RWPE2 (cell line): ENCODE data around the gene LVRN.

Experiments used
- ATAC-seq: fragments of 200-7000 bp; cut with Tn5 transposase; 3 replicates; pipeline ENCODE4 v1.9.1; 2021; ENCODE audit warnings: low read depth
- DNase-seq: peaks from one replicate; pipeline ENCODE4 v3.0.0-alpha.2; 2020; ENCODE audit warnings: low spot score
- H3K27ac ChIP-seq: fragments of 450-650 bp; 2 replicates; pipeline ENCODE4 v1.5.1; 2017; ENCODE audit warnings: mild to moderate bottlenecking; ENCODE audit not compliant: poor library complexity, severe bottlenecking
- H3K27me3 ChIP-seq: fragments of 250-450 bp; sonication (Bioruptor Pico); 2 replicates; pipeline ENCODE4 v1.5.1; 2021; ENCODE audit warnings: mild to moderate bottlenecking, moderate library complexity; ENCODE audit not compliant: insufficient read depth, poor library complexity, severe bottlenecking
- H3K36me3 ChIP-seq: fragments of 250-450 bp; sonication (Bioruptor Pico); 2 replicates; pipeline ENCODE4 v1.5.1; 2020; ENCODE audit warnings: low read depth, mild to moderate bottlenecking, moderate library complexity
- H3K4me1 ChIP-seq: fragments of 250-450 bp; sonication (Bioruptor Pico); 2 replicates; pipeline ENCODE4 v1.5.1; 2021; ENCODE audit warnings: mild to moderate bottlenecking, moderate library complexity; ENCODE audit not compliant: insufficient read depth, poor library complexity, severe bottlenecking
- H3K4me3 ChIP-seq: fragments of 250-450 bp; sonication (Bioruptor Pico); 2 replicates; pipeline ENCODE4 v1.5.1; 2021; ENCODE audit warnings: mild to moderate bottlenecking, moderate library complexity; ENCODE audit not compliant: severe bottlenecking
- H3K9me3 ChIP-seq: fragments of 250-450 bp; sonication (Bioruptor Pico); 2 replicates; pipeline ENCODE4 v1.5.1; 2021; ENCODE audit warnings: mild to moderate bottlenecking, moderate library complexity; ENCODE audit not compliant: severe bottlenecking
- CTCF ChIP-seq: fragments of 450-650 bp; IDR thresholded peaks from one replicate; pipeline ENCODE4 v1.5.1; 2017; ENCODE audit warnings: mild to moderate bottlenecking, moderate library complexity; ENCODE audit not compliant: poor library complexity, severe bottlenecking

LVRN gene

GRCh38 chr5:115948091-115948534 is 14.2 kb upstream of the LVRN start:
- Histone ChIP-seq H3K27me3 (no peaks in the 10 kb centered on the region), H3K27ac (no peak overlapping the region), H3K36me3 (no peaks in the 10 kb centered on the region), H3K4me3 (no peak overlapping the region), H3K4me1 (no peaks in the 10 kb centered on the region), H3K9me3 (no peaks in the 10 kb centered on the region)
- no peak for TF ChIP-seq CTCF
- ATAC-seq = no peak
- DNase-seq = no peak

- Histone ChIP-seq H3K27ac (no peak overlapping the region), H3K36me3 (no peaks in the 10 kb centered on the region), H3K4me3 (no peak overlapping the region), H3K9me3 (no peaks in the 10 kb centered on the region), H3K4me1 (no peaks in the 10 kb centered on the region), H3K27me3 (no peaks in the 10 kb centered on the region)
- no peak for TF ChIP-seq CTCF
- ATAC-seq = no peak
- DNase-seq = no peak
These were observed 13.2 kb upstream of the LVRN start for GRCh38 chr5:115949096-115949495.

GRCh38 chr5:115952588-115952987 is 9.7 kb upstream of the LVRN start:
- no peak for DNase-seq
- Histone ChIP-seq H3K27ac (no peak overlapping the region), H3K36me3 (no peaks in the 10 kb centered on the region), H3K4me3 (no peak overlapping the region), H3K27me3 (peaks cover 5% of the 10 kb centered on the region), H3K4me1 (no peaks in the 10 kb centered on the region), H3K9me3 (no peaks in the 10 kb centered on the region)
- ATAC-seq = no peak
- TF ChIP-seq CTCF = no peak

GRCh38 chr5:115954144-115954543 is 8.1 kb upstream of the LVRN start:
- no peak for ATAC-seq
- Histone ChIP-seq H3K9me3 (no peaks in the 10 kb centered on the region), H3K4me3 (no peak overlapping the region), H3K27me3 (peaks cover 11% of the 10 kb centered on the region), H3K36me3 (no peaks in the 10 kb centered on the region), H3K4me1 (no peaks in the 10 kb centered on the region), H3K27ac (no peak overlapping the region)
- no peak for TF ChIP-seq CTCF
- DNase-seq = no peak

- Histone ChIP-seq H3K27ac (no peak overlapping the region), H3K36me3 (no peaks in the 10 kb centered on the region), H3K27me3 (peaks cover 38% of the 10 kb centered on the region), H3K4me3 (no peak overlapping the region), H3K9me3 (no peaks in the 10 kb centered on the region), H3K4me1 (no peaks in the 10 kb centered on the region)
- DNase-seq (no peak), ATAC-seq (no peak)
- no peak for TF ChIP-seq CTCF
These were observed 5.3 kb upstream of the LVRN start for GRCh38 chr5:115956957-115957356.
